Liver (tissue), 9 donors: ENCODE results near the gene COL20A1. TPM values are rescaled to one million over a fixed set of nuclear protein-coding genes. Genes with fewer than 3 reads are reported as not detected.

Experiments
- DNase-seq: peaks from one replicate; pipeline ENCODE4 v3.0.0-alpha.2; 2017; ENCODE audit warnings: low spot score
- H3K27ac ChIP-seq, 2 donors: one replicate each; pipeline ENCODE4 v1.7.0; 2013; ENCODE audit warnings: inconsistent platforms in 2 of 2, low read length in 2 of 2, control low read depth in 1 of 2, low read depth in 1 of 2, mild to moderate bottlenecking in 1 of 2
- H3K27me3 ChIP-seq, 4 donors: one replicate each; pipeline versions ENCODE4 v1.6.1 to v1.7.0; 2013; ENCODE audit warnings: low read length in 3 of 4, inconsistent platforms in 1 of 4, mild to moderate bottlenecking in 1 of 4, moderate library complexity in 1 of 4; ENCODE audit not compliant: control insufficient read depth in 4 of 4, insufficient read depth in 4 of 4
- H3K36me3 ChIP-seq, 4 donors: one replicate each; pipeline versions ENCODE4 v1.6.1 to v1.7.0; 2013; ENCODE audit warnings: low read length in 3 of 4, mild to moderate bottlenecking in 3 of 4, low read depth in 1 of 4, moderate library complexity in 1 of 4; ENCODE audit not compliant: control insufficient read depth in 4 of 4, insufficient read depth in 3 of 4
- H3K4me1 ChIP-seq, 4 donors: one replicate each; pipeline versions ENCODE4 v1.6.1 to v1.7.0; 2013; ENCODE audit warnings: low read length in 3 of 4, mild to moderate bottlenecking in 3 of 4, moderate library complexity in 1 of 4; ENCODE audit not compliant: control insufficient read depth in 4 of 4, insufficient read depth in 4 of 4
- H3K4me3 ChIP-seq, 3 donors: one replicate each; pipeline versions ENCODE4 v1.6.1 to v1.7.0; 2013; ENCODE audit warnings: low read length in 3 of 3, control low read depth in 1 of 3, low read depth in 1 of 3, mild to moderate bottlenecking in 1 of 3
- H3K9ac ChIP-seq, 2 donors: one replicate each; pipeline ENCODE4 v1.7.0; 2013; ENCODE audit warnings: low read length in 2 of 2, mild to moderate bottlenecking in 2 of 2, moderate library complexity in 2 of 2, control low read depth in 1 of 2, low read depth in 1 of 2
- H3K9me3 ChIP-seq, 4 donors: one replicate each; pipeline versions ENCODE4 v1.6.1 to v1.7.0; 2013; ENCODE audit warnings: low read length in 3 of 4; ENCODE audit not compliant: control insufficient read depth in 4 of 4
- EGR1 ChIP-seq, 2 donors: IDR thresholded peaks; 2 replicates each; pipeline ENCODE4 v1.6.1; 2016 to 2018; ENCODE audit warnings: antibody characterized with exemption in 2 of 2, low read depth in 2 of 2
- FOXA1 ChIP-seq: IDR thresholded peaks from 2 replicates; pipeline ENCODE4 v1.6.1; 2016; ENCODE audit warnings: antibody characterized with exemption
- FOXA2 ChIP-seq: IDR thresholded peaks from 2 replicates; pipeline ENCODE4 v1.6.1; 2016; ENCODE audit warnings: antibody characterized with exemption
- GABPA ChIP-seq, 2 donors: IDR thresholded peaks in 1 of 2; conservative IDR thresholded peaks in 1 of 2; 2 replicates each; pipeline ENCODE4 v1.6.1; 2016; ENCODE audit warnings: antibody characterized with exemption in 2 of 2, mild to moderate bottlenecking in 1 of 2, moderate library complexity in 1 of 2
- HNF4A ChIP-seq, 2 donors: conservative IDR thresholded peaks; 2 replicates each; pipeline ENCODE4 v1.6.1; 2016; ENCODE audit warnings: antibody characterized with exemption in 2 of 2, mild to moderate bottlenecking in 2 of 2
- HNF4G ChIP-seq: IDR thresholded peaks from 2 replicates; pipeline ENCODE4 v1.6.1; 2016; ENCODE audit warnings: antibody characterized with exemption
- JUND ChIP-seq, 2 donors: IDR thresholded peaks; 2 replicates each; pipeline ENCODE4 v1.6.1; 2016; ENCODE audit warnings: antibody characterized with exemption in 2 of 2
- NR2F2 ChIP-seq: IDR thresholded peaks from 2 replicates; pipeline ENCODE4 v1.6.1; 2016; ENCODE audit warnings: antibody characterized with exemption
- RAD21 ChIP-seq, 2 donors: IDR thresholded peaks; 2 replicates each; pipeline ENCODE4 v1.6.1; 2016; ENCODE audit warnings: antibody characterized with exemption in 2 of 2, mild to moderate bottlenecking in 2 of 2
- RXRA ChIP-seq, 2 donors: IDR thresholded peaks; 2 replicates each; pipeline ENCODE4 v1.6.1; 2017 to 2018; ENCODE audit warnings: antibody characterized with exemption in 2 of 2, mild to moderate bottlenecking in 1 of 2
- SP1 ChIP-seq: IDR thresholded peaks from 2 replicates; pipeline ENCODE4 v1.6.1; 2018; ENCODE audit warnings: antibody characterized with exemption, mild to moderate bottlenecking
- TAF1 ChIP-seq: conservative IDR thresholded peaks from 2 replicates; pipeline ENCODE4 v1.6.1; 2016; ENCODE audit warnings: antibody characterized with exemption, mild to moderate bottlenecking
- YY1 ChIP-seq: IDR thresholded peaks from 2 replicates; pipeline ENCODE4 v1.6.1; 2016; ENCODE audit warnings: antibody characterized with exemption, mild to moderate bottlenecking
- WGBS: extraction: QIAGEN DNeasy Blood & Tissue Kit; methylation state at CpG from one replicate; pipeline ENCODE4 v1.1.7; 2013; 5-methylcytosine and 5-hydroxymethylcytosine counted together
- polyA plus RNA-seq, 2 donors: library from polyadenylated mRNA; stranded (reverse) in 1 of 2; unstranded in 1 of 2; fragments of 200-250 nt in 1 of 2; fragments of >200 nt in 1 of 2; fragmentation: Nextera tagmentation in 1 of 2; extraction: Ambion mirVana in 1 of 2; gene quantifications; one replicate each; pipeline versions ENCODE4 v1.2.1 to v1.2.3, GENCODE V29; 2013 to 2015
- total RNA-seq, 2 donors: library from RNA; depleted of rRNA; stranded (reverse); fragments of >200 nt; gene quantifications; one replicate each; pipeline ENCODE4 v1.2.3, GENCODE V29; 2014
- TF ChIP-seq, protein P1 (sequence below): fragments of 150-350 bp; IDR thresholded peaks from 2 replicates; pipeline ENCODE4 v1.5.1; 2017; ENCODE audit warnings: improper control_type of control experiment, low read depth, low read length; ENCODE audit not compliant: missing input control
- TF ChIP-seq, protein P2 (sequence below): IDR thresholded peaks from 2 replicates; pipeline ENCODE4 v1.6.1; 2016; ENCODE audit warnings: antibody characterized with exemption
- TF ChIP-seq, protein P3 (sequence below): IDR thresholded peaks from 2 replicates; pipeline ENCODE4 v1.6.1; 2016; ENCODE audit warnings: antibody characterized with exemption
- TF ChIP-seq, protein P4 (sequence below): IDR thresholded peaks from 2 replicates; pipeline ENCODE4 v1.6.1; 2016; ENCODE audit warnings: antibody characterized with exemption, mild to moderate bottlenecking
- TF ChIP-seq, protein P5 (sequence below): IDR thresholded peaks from 2 replicates; pipeline ENCODE4 v1.6.1; 2016; ENCODE audit warnings: antibody characterized with exemption
- donor health status: healthy.
- donor health status: healthy.
- donor health status: healthy.
- donor health status: healthy.
- donor health status: healthy.

COL20A1 gene
- total and polyA plus RNA-seq, 4 donors: not detected

DNA sequence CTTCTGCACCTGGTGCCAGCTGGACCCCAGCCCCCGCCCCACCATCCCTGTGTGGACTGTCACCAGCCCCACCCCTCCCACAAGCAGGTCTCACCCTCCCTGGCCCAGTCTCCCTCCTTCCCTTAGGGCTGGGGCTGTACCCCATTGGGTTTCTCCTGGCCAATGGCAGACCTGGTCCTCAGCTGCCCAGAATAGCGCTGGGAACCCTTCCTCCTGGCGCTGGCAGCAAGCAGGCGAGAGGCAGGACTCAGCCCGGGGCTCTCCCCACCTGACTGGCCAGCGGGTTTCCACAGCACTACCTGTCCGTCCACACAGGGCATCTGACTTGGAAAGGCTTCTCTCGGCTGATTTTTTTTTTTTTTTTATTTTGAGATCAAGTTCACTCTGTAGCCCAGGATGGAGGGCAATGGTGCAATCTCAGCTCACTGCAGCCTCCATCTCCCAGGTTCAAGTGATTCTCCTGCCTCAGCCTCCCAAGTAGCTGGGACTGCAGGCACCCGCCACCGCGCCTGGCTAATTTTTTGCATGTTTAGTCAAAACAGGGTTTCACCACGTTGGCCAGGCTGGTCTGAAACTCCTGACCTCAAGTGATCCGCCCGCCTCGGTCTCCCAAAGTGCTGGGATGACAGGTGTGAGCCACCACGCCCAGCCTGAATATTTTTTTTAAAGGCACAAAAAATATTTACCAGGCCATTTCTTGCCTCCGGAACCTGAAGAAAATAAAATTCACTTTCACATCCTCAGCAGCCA lies 89.7 kb downstream of the COL20A1 start:
- Histone ChIP-seq H3K9me3 (peaks cover 3 to 14% (median 5%) of the 10 kb centered on the region in 4 donors), H3K36me3 (no peaks in the 10 kb centered on the region), H3K27ac (no peak overlapping the region), H3K9ac (no peak overlapping the region), H3K4me3 (no peak overlapping the region), H3K27me3 (no peaks in the 10 kb centered on the region), H3K4me1 (peaks cover 0 to 4% (median 0%) of the 10 kb centered on the region in 4 donors)
- no peak for DNase-seq
- WGBS: 57% methylated on average over 17 of the region's 17 CpGs
- TF ChIP-seq TAF1: no peak

DNA sequence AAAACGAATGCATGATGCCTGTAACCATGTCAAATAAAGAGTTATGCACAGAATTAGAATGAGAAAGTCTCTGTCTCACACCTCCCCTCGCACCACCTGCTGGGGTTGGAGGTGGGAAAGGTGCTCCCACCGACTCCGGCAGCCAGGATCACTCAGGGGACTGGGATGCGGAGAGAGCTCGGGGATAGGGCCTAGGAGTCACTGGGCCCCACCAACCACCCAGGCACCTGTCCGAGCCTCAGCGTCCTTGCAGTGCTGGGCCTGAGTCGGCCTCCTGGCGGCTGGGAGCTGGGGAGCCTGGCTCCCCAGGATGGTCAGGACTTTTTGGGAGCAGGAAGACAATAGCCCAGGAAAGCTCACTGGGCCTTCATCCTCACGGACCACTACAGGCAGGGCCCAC lies 90.6 kb downstream of the COL20A1 start:
- Histone ChIP-seq H3K27me3 (no peaks in the 10 kb centered on the region), H3K9ac (no peak overlapping the region), H3K9me3 (peaks cover 3 to 14% (median 5%) of the 10 kb centered on the region in 4 donors), H3K27ac (no peak overlapping the region), H3K4me3 (no peak overlapping the region), H3K36me3 (no peaks in the 10 kb centered on the region), H3K4me1 (peaks cover 0 to 4% (median 0%) of the 10 kb centered on the region in 4 donors)
- WGBS: 55% methylated on average over 11 of the region's 11 CpGs
- no peak for DNase-seq
- TF ChIP-seq HNF4G (no peak), EGR1 (IDR thresholded peaks at IDR 0.05; ENCODE audit: low read depth in 2 of 2) (no peak), RAD21 (IDR thresholded peaks at IDR 0.05) (no peak), SP1 (no peak), TAF1 (no peak), RXRA (IDR thresholded peaks at IDR 0.05) (no peak), FOXA1 (no peak), FOXA2 (no peak), GABPA (IDR thresholded peaks at IDR 0.05 in 1 of 2, conservative IDR thresholded peaks at IDR 0.05 in 1 of 2) (no peak), NR2F2 (no peak), HNF4A (conservative IDR thresholded peaks at IDR 0.05) (no peak), JUND (IDR thresholded peaks at IDR 0.05) (no peak), YY1 (no peak)
- TF ChIP-seq, protein P1, sequence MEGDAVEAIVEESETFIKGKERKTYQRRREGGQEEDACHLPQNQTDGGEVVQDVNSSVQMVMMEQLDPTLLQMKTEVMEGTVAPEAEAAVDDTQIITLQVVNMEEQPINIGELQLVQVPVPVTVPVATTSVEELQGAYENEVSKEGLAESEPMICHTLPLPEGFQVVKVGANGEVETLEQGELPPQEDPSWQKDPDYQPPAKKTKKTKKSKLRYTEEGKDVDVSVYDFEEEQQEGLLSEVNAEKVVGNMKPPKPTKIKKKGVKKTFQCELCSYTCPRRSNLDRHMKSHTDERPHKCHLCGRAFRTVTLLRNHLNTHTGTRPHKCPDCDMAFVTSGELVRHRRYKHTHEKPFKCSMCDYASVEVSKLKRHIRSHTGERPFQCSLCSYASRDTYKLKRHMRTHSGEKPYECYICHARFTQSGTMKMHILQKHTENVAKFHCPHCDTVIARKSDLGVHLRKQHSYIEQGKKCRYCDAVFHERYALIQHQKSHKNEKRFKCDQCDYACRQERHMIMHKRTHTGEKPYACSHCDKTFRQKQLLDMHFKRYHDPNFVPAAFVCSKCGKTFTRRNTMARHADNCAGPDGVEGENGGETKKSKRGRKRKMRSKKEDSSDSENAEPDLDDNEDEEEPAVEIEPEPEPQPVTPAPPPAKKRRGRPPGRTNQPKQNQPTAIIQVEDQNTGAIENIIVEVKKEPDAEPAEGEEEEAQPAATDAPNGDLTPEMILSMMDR: no peak
- TF ChIP-seq, protein P2, sequence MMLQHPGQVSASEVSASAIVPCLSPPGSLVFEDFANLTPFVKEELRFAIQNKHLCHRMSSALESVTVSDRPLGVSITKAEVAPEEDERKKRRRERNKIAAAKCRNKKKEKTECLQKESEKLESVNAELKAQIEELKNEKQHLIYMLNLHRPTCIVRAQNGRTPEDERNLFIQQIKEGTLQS: no peak
- TF ChIP-seq, protein P3, sequence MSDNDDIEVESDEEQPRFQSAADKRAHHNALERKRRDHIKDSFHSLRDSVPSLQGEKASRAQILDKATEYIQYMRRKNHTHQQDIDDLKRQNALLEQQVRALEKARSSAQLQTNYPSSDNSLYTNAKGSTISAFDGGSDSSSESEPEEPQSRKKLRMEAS: no peak
- TF ChIP-seq, protein P4, sequence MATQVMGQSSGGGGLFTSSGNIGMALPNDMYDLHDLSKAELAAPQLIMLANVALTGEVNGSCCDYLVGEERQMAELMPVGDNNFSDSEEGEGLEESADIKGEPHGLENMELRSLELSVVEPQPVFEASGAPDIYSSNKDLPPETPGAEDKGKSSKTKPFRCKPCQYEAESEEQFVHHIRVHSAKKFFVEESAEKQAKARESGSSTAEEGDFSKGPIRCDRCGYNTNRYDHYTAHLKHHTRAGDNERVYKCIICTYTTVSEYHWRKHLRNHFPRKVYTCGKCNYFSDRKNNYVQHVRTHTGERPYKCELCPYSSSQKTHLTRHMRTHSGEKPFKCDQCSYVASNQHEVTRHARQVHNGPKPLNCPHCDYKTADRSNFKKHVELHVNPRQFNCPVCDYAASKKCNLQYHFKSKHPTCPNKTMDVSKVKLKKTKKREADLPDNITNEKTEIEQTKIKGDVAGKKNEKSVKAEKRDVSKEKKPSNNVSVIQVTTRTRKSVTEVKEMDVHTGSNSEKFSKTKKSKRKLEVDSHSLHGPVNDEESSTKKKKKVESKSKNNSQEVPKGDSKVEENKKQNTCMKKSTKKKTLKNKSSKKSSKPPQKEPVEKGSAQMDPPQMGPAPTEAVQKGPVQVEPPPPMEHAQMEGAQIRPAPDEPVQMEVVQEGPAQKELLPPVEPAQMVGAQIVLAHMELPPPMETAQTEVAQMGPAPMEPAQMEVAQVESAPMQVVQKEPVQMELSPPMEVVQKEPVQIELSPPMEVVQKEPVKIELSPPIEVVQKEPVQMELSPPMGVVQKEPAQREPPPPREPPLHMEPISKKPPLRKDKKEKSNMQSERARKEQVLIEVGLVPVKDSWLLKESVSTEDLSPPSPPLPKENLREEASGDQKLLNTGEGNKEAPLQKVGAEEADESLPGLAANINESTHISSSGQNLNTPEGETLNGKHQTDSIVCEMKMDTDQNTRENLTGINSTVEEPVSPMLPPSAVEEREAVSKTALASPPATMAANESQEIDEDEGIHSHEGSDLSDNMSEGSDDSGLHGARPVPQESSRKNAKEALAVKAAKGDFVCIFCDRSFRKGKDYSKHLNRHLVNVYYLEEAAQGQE: no peak
- TF ChIP-seq, protein P5, sequence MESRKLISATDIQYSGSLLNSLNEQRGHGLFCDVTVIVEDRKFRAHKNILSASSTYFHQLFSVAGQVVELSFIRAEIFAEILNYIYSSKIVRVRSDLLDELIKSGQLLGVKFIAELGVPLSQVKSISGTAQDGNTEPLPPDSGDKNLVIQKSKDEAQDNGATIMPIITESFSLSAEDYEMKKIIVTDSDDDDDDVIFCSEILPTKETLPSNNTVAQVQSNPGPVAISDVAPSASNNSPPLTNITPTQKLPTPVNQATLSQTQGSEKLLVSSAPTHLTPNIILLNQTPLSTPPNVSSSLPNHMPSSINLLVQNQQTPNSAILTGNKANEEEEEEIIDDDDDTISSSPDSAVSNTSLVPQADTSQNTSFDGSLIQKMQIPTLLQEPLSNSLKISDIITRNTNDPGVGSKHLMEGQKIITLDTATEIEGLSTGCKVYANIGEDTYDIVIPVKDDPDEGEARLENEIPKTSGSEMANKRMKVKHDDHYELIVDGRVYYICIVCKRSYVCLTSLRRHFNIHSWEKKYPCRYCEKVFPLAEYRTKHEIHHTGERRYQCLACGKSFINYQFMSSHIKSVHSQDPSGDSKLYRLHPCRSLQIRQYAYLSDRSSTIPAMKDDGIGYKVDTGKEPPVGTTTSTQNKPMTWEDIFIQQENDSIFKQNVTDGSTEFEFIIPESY: no peak
